GM21390 (cell line): ENCODE measurements around the gene BTBD9.

ENCODE experiments used
- ATAC-seq: cut with Tn5 transposase; IDR thresholded peaks from one replicate; pipeline ENCODE4 v1.9.1; 2021; ENCODE audit not compliant: unreplicated experiment

BTBD9 gene

DNA sequence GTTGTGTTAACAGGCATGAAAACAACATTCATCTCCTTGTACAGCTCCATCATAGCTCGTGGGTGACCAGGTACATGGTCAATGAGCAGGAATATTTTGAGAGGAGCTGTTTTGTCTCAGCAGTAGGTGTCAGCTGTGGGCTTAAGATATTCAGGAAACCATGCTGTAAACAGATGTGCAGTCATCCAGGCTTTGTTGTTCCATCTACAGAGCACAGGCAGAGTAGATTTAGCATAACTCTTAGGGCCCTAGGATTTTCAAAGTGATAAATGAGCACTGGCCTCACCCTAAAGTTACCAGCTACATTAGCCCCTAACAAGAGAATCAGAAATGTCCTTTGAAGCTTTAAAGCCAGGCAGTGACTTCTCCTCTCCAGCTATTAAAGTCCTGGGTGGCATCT, 154.2 kb downstream of the BTBD9 start:
- ATAC-seq, result no peak

GRCh38 chr6:38484656-38485055, 155.1 kb downstream of the BTBD9 start:
- ATAC-seq, result no peak

GRCh38 chr6:38483526-38483925, 156.2 kb downstream of the BTBD9 start:
- ATAC-seq, result peak; percentile 70

DNA sequence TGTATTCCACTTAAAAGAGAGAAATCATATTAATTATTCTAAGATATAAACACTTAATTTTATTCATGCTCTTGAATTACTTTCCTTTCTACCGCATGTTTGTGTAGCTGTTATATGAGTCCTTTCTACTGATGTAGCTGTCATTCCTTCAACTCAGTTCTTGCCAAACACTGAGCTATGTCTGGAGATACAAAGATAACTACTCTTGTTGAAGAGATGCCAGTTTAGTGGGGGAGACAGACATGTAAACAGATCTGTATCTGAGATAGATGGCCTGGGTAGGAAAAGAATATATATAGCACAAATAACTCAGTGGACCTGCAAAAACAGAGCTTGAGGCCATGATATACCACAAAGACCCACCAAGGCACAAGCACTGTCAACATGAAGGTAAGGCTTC, 157.3 kb downstream of the BTBD9 start:
- ATAC-seq, result no peak

- no peak for ATAC-seq
These were observed 157.9 kb downstream of the BTBD9 start for GRCh38 chr6:38481851-38482250.

DNA sequence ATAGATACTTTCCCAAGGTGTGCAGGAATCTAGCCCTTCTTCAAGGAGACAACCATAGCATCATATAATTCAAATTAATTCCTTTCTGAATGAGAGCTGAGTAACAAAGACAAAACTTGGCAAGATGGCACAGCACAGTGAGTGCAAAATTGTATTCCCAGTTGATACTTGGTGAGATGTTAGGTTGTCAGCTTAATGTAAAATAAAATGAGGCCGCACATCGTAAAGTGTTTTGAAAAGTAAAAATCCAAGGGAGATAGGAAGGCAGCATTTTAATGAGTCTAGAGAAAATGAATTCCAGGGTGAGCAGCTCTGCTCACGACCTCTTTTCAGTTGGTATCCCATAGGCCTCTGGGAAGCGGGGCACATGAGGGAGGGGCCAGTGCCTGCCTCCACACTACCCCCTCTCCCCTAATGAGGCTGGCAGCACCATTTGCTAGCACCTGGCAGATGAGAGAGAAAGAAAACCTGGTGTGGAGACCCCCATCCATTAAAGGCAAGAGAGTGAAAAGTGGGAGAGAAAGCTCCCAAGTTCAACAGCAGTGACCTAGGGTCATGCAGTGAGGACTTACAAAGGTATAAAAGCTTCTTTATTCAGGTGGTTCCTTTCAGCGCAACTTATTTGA, 158.4 kb downstream of the BTBD9 start:
- ATAC-seq, result no peak

- no peak for ATAC-seq
These were observed 159.7 kb downstream of the BTBD9 start for GRCh38 chr6:38480036-38480435.

DNA sequence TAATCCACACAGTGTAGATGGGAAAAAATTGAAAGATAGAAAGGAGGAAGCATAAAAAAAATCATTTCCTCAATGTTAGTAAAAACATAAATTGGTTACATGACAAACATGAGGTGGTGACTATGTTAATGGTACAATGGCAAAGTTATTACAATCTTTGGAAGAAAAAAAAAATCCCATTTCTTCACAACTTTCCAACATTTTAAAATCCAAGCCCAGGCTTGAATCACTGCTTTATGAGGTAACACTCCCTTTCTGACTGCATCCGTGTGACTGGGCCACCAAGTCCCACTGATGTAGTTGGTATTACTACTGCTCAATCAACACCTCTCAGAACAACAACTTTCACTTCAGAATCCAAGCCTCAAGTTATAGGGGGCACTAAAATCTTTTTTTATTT, 160.4 kb downstream of the BTBD9 start:
- ATAC-seq, result no peak

- no peak for ATAC-seq
These were observed 162.0 kb downstream of the BTBD9 start for GRCh38 chr6:38477680-38478260.

DNA sequence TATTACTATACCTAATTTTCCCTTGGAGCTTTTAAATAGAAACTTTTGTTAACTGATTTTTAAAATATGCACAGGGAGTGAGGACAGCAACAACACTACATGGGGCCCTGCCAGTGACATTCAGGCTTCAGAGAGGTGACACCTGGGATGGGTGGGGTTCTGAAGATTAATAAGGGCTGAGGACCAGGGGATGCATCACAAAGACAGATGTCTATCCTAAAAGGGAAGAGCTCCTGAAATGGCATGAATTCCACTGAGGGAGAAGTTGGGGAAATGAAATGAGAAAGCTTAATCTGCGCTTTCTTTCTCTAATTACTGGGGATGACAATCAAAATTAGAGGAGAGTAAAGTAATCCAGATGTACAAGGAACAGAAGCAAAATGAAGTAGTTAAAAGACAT, 162.8 kb downstream of the BTBD9 start:
- no peak for ATAC-seq

DNA sequence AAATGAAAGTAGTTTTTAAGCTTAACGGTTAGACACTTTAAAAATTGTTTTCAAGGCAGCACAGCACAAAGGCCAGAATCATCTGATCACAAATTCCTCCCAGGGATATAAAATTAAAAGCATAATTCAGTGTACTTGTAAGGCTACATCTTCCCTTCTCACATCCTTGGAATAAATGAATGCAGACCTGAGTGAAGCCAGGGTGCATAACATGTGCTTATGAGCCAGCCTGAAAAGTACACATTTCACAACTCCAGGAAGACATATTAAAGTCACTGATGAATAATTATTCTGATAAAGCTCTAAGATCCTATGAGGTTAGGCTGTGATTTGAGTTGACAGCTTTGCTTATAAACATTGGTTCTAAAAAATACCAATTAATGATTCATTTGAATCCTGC, 163.6 kb downstream of the BTBD9 start:
- no peak for ATAC-seq

GRCh38 chr6:38470548-38470947, 169.2 kb downstream of the BTBD9 start:
- ATAC-seq, result no peak

- no peak for ATAC-seq
These were observed 172.2 kb downstream of the BTBD9 start for GRCh38 chr6:38467566-38467965.

- ATAC-seq, result no peak
These were observed 179.5 kb downstream of the BTBD9 start for GRCh38 chr6:38460186-38460585.

GRCh38 chr6:38459291-38459690, 180.4 kb downstream of the BTBD9 start:
- no peak for ATAC-seq

DNA sequence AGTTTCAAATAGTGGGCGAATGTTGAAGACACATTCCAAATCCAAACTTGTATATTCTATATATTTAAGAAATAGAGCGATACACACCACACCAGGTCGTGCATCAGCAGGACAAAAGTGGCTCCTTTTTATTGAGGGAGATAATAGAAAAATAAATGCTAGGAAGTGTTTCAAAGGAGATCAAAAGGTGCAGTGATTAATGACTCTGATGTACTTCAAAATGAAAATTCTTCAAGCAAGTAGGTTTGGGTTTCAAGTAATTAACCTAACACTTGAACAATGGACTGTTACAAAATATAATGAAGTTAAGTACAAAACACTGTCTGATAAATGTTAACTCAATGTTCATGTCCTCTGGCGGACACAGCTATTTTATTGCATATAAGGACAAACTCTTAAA, 185.9 kb downstream of the BTBD9 start:
- no peak for ATAC-seq

- ATAC-seq, result no peak
These were observed 186.7 kb downstream of the BTBD9 start for GRCh38 chr6:38452816-38453660.

DNA sequence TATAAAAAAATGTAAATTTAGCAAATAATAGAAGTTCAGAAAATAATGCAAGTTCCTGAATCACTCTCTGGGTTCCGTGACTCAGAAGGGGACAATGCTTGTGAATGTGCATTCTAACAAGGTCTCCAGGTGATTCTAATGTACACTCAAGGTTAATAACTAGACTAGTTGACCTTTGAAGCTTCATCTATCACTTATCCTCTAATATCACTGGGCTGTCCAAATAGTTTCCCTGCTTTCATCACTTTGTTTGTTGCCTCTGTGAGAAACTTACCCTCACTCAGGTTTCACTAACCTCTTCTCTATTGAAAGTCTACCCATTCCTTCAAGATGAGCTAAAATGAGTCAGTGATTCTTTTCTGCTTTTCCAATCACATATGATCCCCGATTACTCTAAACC, 189.0 kb downstream of the BTBD9 start:
- no peak for ATAC-seq

DNA sequence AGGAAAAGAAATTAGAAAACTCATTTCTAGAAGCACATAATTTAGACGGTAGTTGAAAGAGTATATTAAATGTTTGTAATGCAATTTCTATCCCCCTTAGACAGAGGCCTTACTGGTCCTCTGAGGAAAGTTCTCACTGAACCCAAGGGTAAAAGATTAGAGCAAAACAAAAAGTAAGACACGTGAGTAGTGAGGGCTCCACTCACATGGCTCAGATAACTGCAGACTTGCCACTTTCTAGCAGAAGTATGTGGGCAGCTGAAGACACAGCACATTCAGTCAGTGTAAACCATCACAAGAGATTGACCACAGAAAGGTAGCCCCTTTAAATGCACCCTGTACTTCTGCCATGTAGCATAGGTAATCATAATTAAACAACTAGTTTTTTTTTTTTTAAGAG, 193.8 kb downstream of the BTBD9 start:
- ATAC-seq, result no peak

GRCh38 chr6:38445336-38445735, 194.4 kb downstream of the BTBD9 start:
- no peak for ATAC-seq

DNA sequence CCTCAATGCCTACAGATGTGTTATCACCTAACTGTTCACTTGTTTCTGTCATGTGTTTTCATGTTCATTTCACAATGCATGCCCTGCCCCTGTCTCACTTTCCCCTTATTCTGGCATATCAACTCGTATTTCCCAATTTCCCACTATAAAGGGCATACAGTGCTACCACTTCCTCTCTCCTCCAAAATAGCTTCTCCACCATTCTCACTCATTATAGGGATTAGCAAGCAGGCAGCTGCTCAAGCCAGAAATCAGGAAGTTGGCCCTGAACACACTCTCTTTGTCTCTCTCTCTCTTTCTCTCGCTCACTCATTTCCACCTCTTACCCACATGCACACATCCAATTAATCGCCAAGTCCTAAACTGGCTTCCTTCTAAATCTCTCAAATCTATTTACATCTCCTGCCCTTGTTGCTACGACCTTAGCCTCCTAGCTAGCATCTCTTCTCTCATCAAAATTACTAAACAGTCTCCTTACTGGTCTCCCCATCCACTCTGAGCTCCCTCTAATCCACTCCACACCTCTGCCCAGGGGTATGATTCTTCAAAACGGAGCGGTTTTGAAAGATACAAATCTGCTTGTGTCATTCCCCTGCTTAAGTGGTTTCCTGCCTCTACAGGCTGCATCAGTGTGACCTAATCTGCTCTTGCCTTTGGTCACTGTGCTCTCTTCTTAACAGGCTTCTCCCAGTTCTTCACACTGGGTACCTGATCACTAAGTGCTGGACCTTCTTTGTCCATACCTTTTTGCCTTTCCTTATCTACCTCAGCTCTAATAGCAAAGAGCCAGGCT, 196.2 kb downstream of the BTBD9 start:
- ATAC-seq, result no peak
